Suprapubic skin (tissue), 4 donors: ENCODE data around the gene SEPTIN11.

Experiments
- POLR2A ChIP-seq, 2 donors: fragments of 450-650 bp; IDR thresholded peaks; one replicate each; pipeline ENCODE4 v1.6.1; 2017; ENCODE audit warnings: antibody characterized with exemption in 2 of 2, mild to moderate bottlenecking in 2 of 2, moderate library complexity in 2 of 2
- POLR2AphosphoS5 ChIP-seq, 3 donors: sonication (generic); formaldehyde crosslinking; IDR thresholded peaks; one replicate each; pipeline ENCODE4 v1.6.1; 2017; ENCODE audit warnings: antibody characterized with exemption in 3 of 3
- TF ChIP-seq, protein P1 (sequence below), 2 donors: fragments of 200-600 bp in 1 of 2; fragments of 450-650 bp in 1 of 2; sonication (generic) in 1 of 2; IDR thresholded peaks; one replicate each; pipeline ENCODE4 v1.5.1; 2016 to 2019; ENCODE audit warnings: antibody characterized with exemption in 2 of 2, mild to moderate bottlenecking in 1 of 2, moderate library complexity in 1 of 2

DNA sequence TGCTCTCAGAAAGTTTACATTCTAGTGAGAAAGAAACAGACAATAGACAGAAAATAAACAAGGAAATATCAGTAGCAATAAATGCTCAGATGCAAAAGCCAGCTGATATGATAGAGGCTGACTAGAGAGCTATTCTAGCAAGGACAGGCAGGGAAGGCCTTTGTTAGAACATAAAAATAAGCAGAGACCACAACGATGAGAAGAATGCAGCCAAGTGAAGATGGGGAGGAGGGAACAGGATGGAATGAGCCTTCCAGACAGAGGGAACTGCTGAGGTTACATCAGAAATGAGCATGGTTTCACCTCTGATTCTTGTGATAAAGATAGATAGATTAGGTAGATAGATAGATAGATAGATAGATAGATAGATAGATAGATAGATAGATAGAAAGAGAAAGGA, 44.0 kb upstream of the SEPTIN11 start:
- TF ChIP-seq POLR2A (IDR thresholded peaks at IDR 0.05): no peak
- TF ChIP-seq, protein P1, sequence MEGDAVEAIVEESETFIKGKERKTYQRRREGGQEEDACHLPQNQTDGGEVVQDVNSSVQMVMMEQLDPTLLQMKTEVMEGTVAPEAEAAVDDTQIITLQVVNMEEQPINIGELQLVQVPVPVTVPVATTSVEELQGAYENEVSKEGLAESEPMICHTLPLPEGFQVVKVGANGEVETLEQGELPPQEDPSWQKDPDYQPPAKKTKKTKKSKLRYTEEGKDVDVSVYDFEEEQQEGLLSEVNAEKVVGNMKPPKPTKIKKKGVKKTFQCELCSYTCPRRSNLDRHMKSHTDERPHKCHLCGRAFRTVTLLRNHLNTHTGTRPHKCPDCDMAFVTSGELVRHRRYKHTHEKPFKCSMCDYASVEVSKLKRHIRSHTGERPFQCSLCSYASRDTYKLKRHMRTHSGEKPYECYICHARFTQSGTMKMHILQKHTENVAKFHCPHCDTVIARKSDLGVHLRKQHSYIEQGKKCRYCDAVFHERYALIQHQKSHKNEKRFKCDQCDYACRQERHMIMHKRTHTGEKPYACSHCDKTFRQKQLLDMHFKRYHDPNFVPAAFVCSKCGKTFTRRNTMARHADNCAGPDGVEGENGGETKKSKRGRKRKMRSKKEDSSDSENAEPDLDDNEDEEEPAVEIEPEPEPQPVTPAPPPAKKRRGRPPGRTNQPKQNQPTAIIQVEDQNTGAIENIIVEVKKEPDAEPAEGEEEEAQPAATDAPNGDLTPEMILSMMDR (IDR thresholded peaks at IDR 0.05): no peak
- no peak for TF ChIP-seq POLR2AphosphoS5 (IDR thresholded peaks at IDR 0.05)
